Brain microvascular endothelial cell (primary cell): Measurements from ENCODE around the gene RALY.
A peak's percentile ranks its signal among the peaks of the same experiment; 100 is the strongest.

Experiments
- DNase-seq: peaks from one replicate; pipeline ENCODE4 v3.0.0-alpha.2; 2020
- H3K27ac ChIP-seq: fragments of 250-450 bp; sonication (Bioruptor Pico); 2 replicates; pipeline ENCODE4 v1.5.1; 2020; ENCODE audit warnings: mild to moderate bottlenecking, moderate library complexity
- H3K27me3 ChIP-seq: fragments of 250-450 bp; sonication (Bioruptor Pico); replicated peaks from 2 replicates; pipeline ENCODE4 v1.5.1; 2020; ENCODE audit warnings: mild to moderate bottlenecking
- H3K36me3 ChIP-seq: fragments of 250-450 bp; sonication (Bioruptor Pico); replicated peaks from 2 replicates; pipeline ENCODE4 v1.5.1; 2020; ENCODE audit warnings: mild to moderate bottlenecking
- H3K4me3 ChIP-seq: 2 replicates; pipeline ENCODE4 v1.5.1; 2011; ENCODE audit warnings: low read depth, mild to moderate bottlenecking, control low read depth, low read length, moderate library complexity
- in situ Hi-C: cut with HindIII; loops from 2 replicates; pipeline ENCODE4 v1.10.0; 2017; ENCODE audit warnings: low sequenced_read_pairs, low pct_ligation_motif_present
- TF ChIP-seq, protein P1 (sequence below): IDR thresholded peaks from 2 replicates; pipeline ENCODE4 v1.5.1; 2011; ENCODE audit warnings: low read depth, mild to moderate bottlenecking, moderate library complexity, low read length, control low read depth, inconsistent platforms; ENCODE audit errors: missing control alignments

RALY gene

GRCh38 chr20:34013554-34013953 is 19.8 kb downstream of the RALY start:
- Histone ChIP-seq H3K27me3 (no peaks in the 10 kb centered on the region), H3K27ac (no peak overlapping the region), H3K4me3 (no peak overlapping the region), H3K36me3 (no peaks in the 10 kb centered on the region)
- TF ChIP-seq, protein P1, sequence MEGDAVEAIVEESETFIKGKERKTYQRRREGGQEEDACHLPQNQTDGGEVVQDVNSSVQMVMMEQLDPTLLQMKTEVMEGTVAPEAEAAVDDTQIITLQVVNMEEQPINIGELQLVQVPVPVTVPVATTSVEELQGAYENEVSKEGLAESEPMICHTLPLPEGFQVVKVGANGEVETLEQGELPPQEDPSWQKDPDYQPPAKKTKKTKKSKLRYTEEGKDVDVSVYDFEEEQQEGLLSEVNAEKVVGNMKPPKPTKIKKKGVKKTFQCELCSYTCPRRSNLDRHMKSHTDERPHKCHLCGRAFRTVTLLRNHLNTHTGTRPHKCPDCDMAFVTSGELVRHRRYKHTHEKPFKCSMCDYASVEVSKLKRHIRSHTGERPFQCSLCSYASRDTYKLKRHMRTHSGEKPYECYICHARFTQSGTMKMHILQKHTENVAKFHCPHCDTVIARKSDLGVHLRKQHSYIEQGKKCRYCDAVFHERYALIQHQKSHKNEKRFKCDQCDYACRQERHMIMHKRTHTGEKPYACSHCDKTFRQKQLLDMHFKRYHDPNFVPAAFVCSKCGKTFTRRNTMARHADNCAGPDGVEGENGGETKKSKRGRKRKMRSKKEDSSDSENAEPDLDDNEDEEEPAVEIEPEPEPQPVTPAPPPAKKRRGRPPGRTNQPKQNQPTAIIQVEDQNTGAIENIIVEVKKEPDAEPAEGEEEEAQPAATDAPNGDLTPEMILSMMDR = no peak
- in situ Hi-C loops = no loop called here
- no peak for DNase-seq

DNA sequence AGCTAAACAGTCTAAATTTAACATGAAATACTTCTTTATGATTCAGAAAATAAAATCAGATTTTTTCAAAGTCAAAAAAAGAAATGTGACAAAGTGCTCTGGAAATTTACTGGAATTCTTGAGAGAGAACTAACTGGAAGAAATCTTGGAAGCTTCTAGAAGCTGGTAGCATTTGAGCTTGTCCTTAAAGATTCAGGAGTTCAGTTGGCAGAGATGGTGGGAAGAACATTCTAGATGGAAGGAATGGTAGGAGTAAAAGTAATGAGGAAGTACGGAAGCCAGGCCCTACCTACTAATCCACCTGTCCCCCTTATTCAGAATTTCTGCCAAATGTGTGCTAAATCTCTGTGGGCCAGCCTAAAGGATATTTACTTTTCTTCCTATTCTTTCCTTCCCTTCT is 21.2 kb downstream of the RALY start:
- TF ChIP-seq, protein P1 = no peak
- Histone ChIP-seq H3K27me3 (no peaks in the 10 kb centered on the region), H3K27ac (no peak overlapping the region), H3K4me3 (no peak overlapping the region), H3K36me3 (no peaks in the 10 kb centered on the region)
- no peak for DNase-seq
- in situ Hi-C loops = no loop called here

- no peak for DNase-seq
- Histone ChIP-seq H3K27ac (no peak overlapping the region), H3K36me3 (no peaks in the 10 kb centered on the region), H3K27me3 (no peaks in the 10 kb centered on the region), H3K4me3 (no peak overlapping the region)
- TF ChIP-seq, protein P1 = no peak
- in situ Hi-C loops = no loop called here
Measured at GRCh38 chr20:34015401-34016335, 22.0 kb downstream of the RALY start.

DNA sequence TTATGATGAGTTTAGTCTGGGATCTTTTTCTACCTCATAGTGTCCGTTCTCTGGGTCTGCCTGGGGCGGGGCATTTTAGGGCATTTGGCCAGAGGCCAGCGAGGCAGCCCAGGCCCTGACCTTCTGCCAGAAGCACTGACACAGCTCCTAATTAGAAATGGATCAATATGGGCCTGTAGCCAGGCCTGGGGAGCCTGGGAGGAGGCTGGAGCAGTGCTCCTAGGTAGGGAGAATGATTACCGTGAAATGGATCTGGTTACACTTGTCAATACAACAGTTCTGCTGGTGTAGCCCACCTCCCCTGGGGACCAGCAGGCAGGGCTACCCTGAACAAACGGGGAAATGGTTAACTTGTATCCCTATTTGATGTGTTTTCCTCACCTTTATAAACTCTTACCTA is 23.0 kb downstream of the RALY start:
- no peak for DNase-seq
- TF ChIP-seq, protein P1 = no peak
- H3K4me3 ChIP-seq = no peak overlapping the region
- in situ Hi-C loops = no loop called here
- H3K27ac ChIP-seq = no peak overlapping the region
- no peaks in the 10 kb centered on the region for H3K27me3 ChIP-seq
- H3K36me3 ChIP-seq = no peaks in the 10 kb centered on the region

- DNase-seq = peak; percentile 91
- in situ Hi-C loops = no loop called here
Measured at GRCh38 chr20:34017610-34018009, 23.9 kb downstream of the RALY start.

More at GRCh38 chr20:34017610-34018009, 23.9 kb downstream of the RALY start:
- no peaks in the 10 kb centered on the region for H3K36me3 ChIP-seq
- no peaks in the 10 kb centered on the region for H3K27me3 ChIP-seq
- H3K4me3 ChIP-seq = no peak overlapping the region
- TF ChIP-seq, protein P1 = no peak
- no peak overlapping the region for H3K27ac ChIP-seq
